Measurements from ENCODE around the gene DCXR. TPM values are rescaled to one million over a fixed set of nuclear protein-coding genes. Genes with fewer than 3 reads are reported as not detected.

DCXR gene
- total and polyA plus RNA-seq, 2 donors: 71.2 to 101 TPM

DNA sequence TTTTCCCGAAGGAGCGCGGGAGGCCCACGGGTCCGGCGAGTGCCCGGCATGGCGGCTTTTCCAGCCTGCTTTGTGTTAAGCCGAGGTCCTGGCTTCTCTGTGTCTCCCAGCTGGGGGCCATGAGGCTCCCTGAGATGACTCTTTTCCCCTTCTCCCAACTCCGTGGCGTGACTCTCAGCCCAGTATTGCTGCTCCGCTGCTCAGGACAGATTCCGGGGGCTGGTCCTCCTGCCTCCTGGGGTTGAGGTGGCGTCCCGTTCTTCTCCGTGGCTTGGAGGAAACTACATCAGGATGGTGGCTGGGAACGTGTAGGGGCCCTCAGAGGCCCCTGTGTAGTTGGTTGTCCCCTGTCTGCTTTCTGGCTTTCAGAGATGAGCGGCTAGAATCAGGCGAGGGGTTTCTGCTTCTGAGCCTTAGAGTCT, 15.2 kb upstream of the DCXR start:
- 45% methylated on average over 19 of the region's 19 CpGs for WGBS
- no peaks in the 10 kb centered on the region for H3K27me3 ChIP-seq (ENCODE audit: control insufficient read depth in 2 of 2, insufficient read depth in 1 of 2, low read length in 1 of 2)
- no peak overlapping the region for H3K27ac ChIP-seq (ENCODE audit: low read depth in 1 of 2, low read length in 1 of 2)
- peaks cover 16 to 22% of the 10 kb centered on the region in 2 donors for H3K4me1 ChIP-seq (ENCODE audit: control insufficient read depth in 2 of 2, insufficient read depth in 2 of 2, low read length in 2 of 2)
- H3K36me3 ChIP-seq (ENCODE audit: control insufficient read depth in 2 of 2, insufficient read depth in 2 of 2, low read length in 1 of 2): peaks cover 51 to 61% of the 10 kb centered on the region in 2 donors
- DNase-seq (ENCODE audit: low read depth in 6 of 9, low spot score in 9 of 9): no peak
- H3K4me3 ChIP-seq (ENCODE audit: low read length in 2 of 2): peak overlapping the region; percentile 74 to 94
- no peaks in the 10 kb centered on the region for H3K9me3 ChIP-seq (ENCODE audit: control insufficient read depth in 2 of 2, insufficient read depth in 1 of 2, low read length in 1 of 2)

GRCh38 chr17:82051776-82052637, 14.5 kb upstream of the DCXR start, which contains the start of the genes GPS1 and RFNG:
GPS1 (plus strand) TSS chr17:82051898; CDS start chr17:82051932, 34 bp downstream.
RFNG (minus strand) TSS chr17:82051811; CDS start chr17:82051766, 45 bp downstream.
- Histone ChIP-seq H3K4me3 (ENCODE audit: low read length in 2 of 2) (peak within 1 kb of the TSS; percentile 74 to 94), H3K36me3 (ENCODE audit: control insufficient read depth in 2 of 2, insufficient read depth in 2 of 2, low read length in 1 of 2) (peaks cover 48 to 58% of the 10 kb centered on the region in 2 donors), H3K4me1 (ENCODE audit: control insufficient read depth in 2 of 2, insufficient read depth in 2 of 2, low read length in 2 of 2) (peaks cover 16 to 22% of the 10 kb centered on the region in 2 donors), H3K9me3 (ENCODE audit: control insufficient read depth in 2 of 2, insufficient read depth in 1 of 2, low read length in 1 of 2) (no peaks in the 10 kb centered on the region), H3K27ac (ENCODE audit: low read depth in 1 of 2, low read length in 1 of 2) (peak within 1 kb of the TSS in 1 of 2 donors; percentile 36), H3K27me3 (ENCODE audit: control insufficient read depth in 2 of 2, insufficient read depth in 1 of 2, low read length in 1 of 2) (no peaks in the 10 kb centered on the region)
- WGBS: under 1% methylated on average over 94 of the region's 94 CpGs
- peak in 7 of 9 donors; percentile 30 to 86 (median 64) for DNase-seq (ENCODE audit: low read depth in 6 of 9, low spot score in 9 of 9)

GRCh38 chr17:82050761-82051641, 13.5 kb upstream of the DCXR start:
- peaks cover 16 to 22% of the 10 kb centered on the region in 2 donors for H3K4me1 ChIP-seq (ENCODE audit: control insufficient read depth in 2 of 2, insufficient read depth in 2 of 2, low read length in 2 of 2)
- H3K9me3 ChIP-seq (ENCODE audit: control insufficient read depth in 2 of 2, insufficient read depth in 1 of 2, low read length in 1 of 2): no peaks in the 10 kb centered on the region
- no peak for DNase-seq (ENCODE audit: low read depth in 6 of 9, low spot score in 9 of 9)
- H3K4me3 ChIP-seq (ENCODE audit: low read length in 2 of 2): peak overlapping the region; percentile 42 to 94
- no peak overlapping the region for H3K27ac ChIP-seq (ENCODE audit: low read depth in 1 of 2, low read length in 1 of 2)
- 23% methylated on average over 79 of the region's 79 CpGs for whole genome bisulfite sequencing
- H3K27me3 ChIP-seq (ENCODE audit: control insufficient read depth in 2 of 2, insufficient read depth in 1 of 2, low read length in 1 of 2): no peaks in the 10 kb centered on the region
- H3K36me3 ChIP-seq (ENCODE audit: control insufficient read depth in 2 of 2, insufficient read depth in 2 of 2, low read length in 1 of 2): peaks cover 42 to 52% of the 10 kb centered on the region in 2 donors

DNA sequence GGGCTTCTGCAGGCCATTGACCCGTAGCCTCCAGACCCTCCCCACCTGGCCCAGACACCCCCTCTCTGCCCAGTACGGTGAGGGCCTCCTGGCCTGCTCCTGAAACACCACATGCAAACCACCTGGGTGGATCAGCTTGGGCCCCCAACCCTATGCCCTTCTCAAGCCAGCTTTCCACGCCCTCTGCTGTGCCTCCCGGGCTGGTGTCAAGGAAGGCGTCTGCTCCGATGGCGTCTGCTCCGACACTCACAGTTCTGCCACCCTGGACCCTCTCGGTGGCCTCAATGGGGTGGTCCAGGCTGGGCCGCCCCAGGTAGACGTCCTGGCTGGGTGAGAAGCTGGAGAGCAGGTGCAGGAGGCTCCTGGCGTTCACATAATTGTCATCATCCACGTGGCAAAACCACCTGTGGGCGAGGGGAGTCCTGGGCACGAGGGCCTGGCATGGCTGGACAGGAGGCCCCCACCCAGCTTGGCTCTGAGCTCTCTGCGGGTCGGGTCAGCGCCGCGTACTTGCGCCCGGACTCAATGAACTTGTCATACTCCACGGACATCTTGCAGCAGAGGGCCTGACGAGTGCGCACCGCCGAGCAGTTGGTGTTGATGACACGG, 12.8 kb upstream of the DCXR start:
- WGBS: 95% methylated on average over 28 of the region's 28 CpGs
- peak overlapping the region in 1 of 2 donors; percentile 42 for H3K4me3 ChIP-seq (ENCODE audit: low read length in 2 of 2)
- H3K9me3 ChIP-seq (ENCODE audit: control insufficient read depth in 2 of 2, insufficient read depth in 1 of 2, low read length in 1 of 2): no peaks in the 10 kb centered on the region
- H3K36me3 ChIP-seq (ENCODE audit: control insufficient read depth in 2 of 2, insufficient read depth in 2 of 2, low read length in 1 of 2): peaks cover 34 to 45% of the 10 kb centered on the region in 2 donors
- no peak for DNase-seq (ENCODE audit: low read depth in 6 of 9, low spot score in 9 of 9)
- H3K27me3 ChIP-seq (ENCODE audit: control insufficient read depth in 2 of 2, insufficient read depth in 1 of 2, low read length in 1 of 2): no peaks in the 10 kb centered on the region
- H3K4me1 ChIP-seq (ENCODE audit: control insufficient read depth in 2 of 2, insufficient read depth in 2 of 2, low read length in 2 of 2): peaks cover 16 to 22% of the 10 kb centered on the region in 2 donors
- no peak overlapping the region for H3K27ac ChIP-seq (ENCODE audit: low read depth in 1 of 2, low read length in 1 of 2)

DNA sequence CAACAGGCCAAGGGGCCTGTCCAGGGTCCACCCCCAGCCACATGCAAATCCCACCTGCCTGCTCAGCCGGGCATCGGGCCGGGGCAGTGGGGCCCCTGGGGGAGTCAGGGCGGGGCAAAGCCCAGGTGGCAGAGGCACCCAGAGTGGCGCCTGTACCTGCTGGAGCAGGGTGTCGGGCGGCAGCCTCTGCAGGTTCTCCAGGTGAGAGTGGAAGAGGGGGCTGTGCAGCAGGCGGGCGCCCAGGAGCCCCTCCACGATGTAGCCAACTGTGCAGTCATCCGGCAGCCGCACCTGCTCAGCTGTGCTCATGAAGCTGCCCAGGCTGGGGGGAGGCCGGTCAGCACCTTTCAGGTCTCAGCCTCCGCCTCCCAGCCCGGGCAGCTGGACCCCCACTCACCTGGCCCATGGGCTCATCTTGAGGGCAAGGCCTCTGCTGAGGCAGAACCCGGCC, 12.0 kb upstream of the DCXR start:
- H3K4me1 ChIP-seq (ENCODE audit: control insufficient read depth in 2 of 2, insufficient read depth in 2 of 2, low read length in 2 of 2): peaks cover 16 to 22% of the 10 kb centered on the region in 2 donors
- no peaks in the 10 kb centered on the region for H3K9me3 ChIP-seq (ENCODE audit: control insufficient read depth in 2 of 2, insufficient read depth in 1 of 2, low read length in 1 of 2)
- no peak for DNase-seq (ENCODE audit: low read depth in 6 of 9, low spot score in 9 of 9)
- WGBS: 98% methylated on average over 16 of the region's 16 CpGs
- no peak overlapping the region for H3K27ac ChIP-seq (ENCODE audit: low read depth in 1 of 2, low read length in 1 of 2)
- no peak overlapping the region for H3K4me3 ChIP-seq (ENCODE audit: low read length in 2 of 2)
- H3K36me3 ChIP-seq (ENCODE audit: control insufficient read depth in 2 of 2, insufficient read depth in 2 of 2, low read length in 1 of 2): peaks cover 27 to 38% of the 10 kb centered on the region in 2 donors
- no peaks in the 10 kb centered on the region for H3K27me3 ChIP-seq (ENCODE audit: control insufficient read depth in 2 of 2, insufficient read depth in 1 of 2, low read length in 1 of 2)

DNA sequence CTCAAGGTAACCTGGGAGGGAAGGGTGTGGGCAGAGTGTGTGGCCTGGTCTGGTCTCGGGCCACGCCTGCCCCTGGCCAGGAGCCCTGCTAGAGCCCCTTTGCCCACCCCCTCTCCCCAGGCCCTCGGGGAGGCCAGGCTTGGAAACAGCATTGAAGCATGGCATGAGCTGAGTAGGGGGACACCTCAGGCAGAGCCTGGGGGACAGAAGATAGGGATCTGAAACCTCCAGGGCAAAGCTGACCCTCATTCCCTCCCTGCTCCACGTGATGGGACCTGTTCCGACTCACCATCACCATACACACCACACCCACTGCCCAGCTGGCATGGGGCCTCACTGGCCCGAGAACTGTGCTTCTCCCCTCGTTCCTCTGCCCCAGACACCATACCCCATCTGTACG, 11.6 kb upstream of the DCXR start:
- Histone ChIP-seq H3K36me3 (ENCODE audit: control insufficient read depth in 2 of 2, insufficient read depth in 2 of 2, low read length in 1 of 2) (peaks cover 23 to 33% of the 10 kb centered on the region in 2 donors), H3K27ac (ENCODE audit: low read depth in 1 of 2, low read length in 1 of 2) (no peak overlapping the region), H3K27me3 (ENCODE audit: control insufficient read depth in 2 of 2, insufficient read depth in 1 of 2, low read length in 1 of 2) (no peaks in the 10 kb centered on the region), H3K9me3 (ENCODE audit: control insufficient read depth in 2 of 2, insufficient read depth in 1 of 2, low read length in 1 of 2) (no peaks in the 10 kb centered on the region), H3K4me1 (ENCODE audit: control insufficient read depth in 2 of 2, insufficient read depth in 2 of 2, low read length in 2 of 2) (peaks cover 16 to 22% of the 10 kb centered on the region in 2 donors), H3K4me3 (ENCODE audit: low read length in 2 of 2) (no peak overlapping the region)
- DNase-seq (ENCODE audit: low read depth in 6 of 9, low spot score in 9 of 9): no peak
- WGBS: 96% methylated on average over 8 of the region's 8 CpGs

DNA sequence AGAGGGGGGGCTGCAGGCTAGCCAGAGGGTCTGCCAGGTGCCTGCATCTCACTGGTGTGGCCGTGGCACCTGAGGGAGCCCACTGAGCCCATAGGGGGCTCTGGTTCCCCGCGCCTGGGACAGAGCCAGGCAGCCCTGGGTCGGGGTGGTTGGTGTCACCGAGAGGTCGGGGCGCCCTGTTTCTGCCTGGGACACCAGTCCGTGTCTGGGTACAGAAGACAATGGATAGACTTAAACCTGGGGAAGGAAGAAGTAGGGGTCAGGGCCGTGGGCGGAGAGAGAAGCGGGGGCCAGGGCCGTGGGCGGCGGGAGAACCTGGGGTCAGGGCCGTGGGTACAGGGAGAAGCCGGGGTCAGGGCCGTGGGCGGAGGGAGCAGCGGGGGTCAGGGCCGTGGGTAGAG, 11.1 kb upstream of the DCXR start:
- no peaks in the 10 kb centered on the region for H3K27me3 ChIP-seq (ENCODE audit: control insufficient read depth in 2 of 2, insufficient read depth in 1 of 2, low read length in 1 of 2)
- DNase-seq (ENCODE audit: low read depth in 6 of 9, low spot score in 9 of 9): no peak
- H3K36me3 ChIP-seq (ENCODE audit: control insufficient read depth in 2 of 2, insufficient read depth in 2 of 2, low read length in 1 of 2): peaks cover 19 to 28% of the 10 kb centered on the region in 2 donors
- H3K9me3 ChIP-seq (ENCODE audit: control insufficient read depth in 2 of 2, insufficient read depth in 1 of 2, low read length in 1 of 2): no peaks in the 10 kb centered on the region
- 93% methylated on average over 20 of the region's 20 CpGs for WGBS
- peaks cover 16 to 22% of the 10 kb centered on the region in 2 donors for H3K4me1 ChIP-seq (ENCODE audit: control insufficient read depth in 2 of 2, insufficient read depth in 2 of 2, low read length in 2 of 2)
- no peak overlapping the region for H3K27ac ChIP-seq (ENCODE audit: low read depth in 1 of 2, low read length in 1 of 2)
- H3K4me3 ChIP-seq (ENCODE audit: low read length in 2 of 2): no peak overlapping the region

DNA sequence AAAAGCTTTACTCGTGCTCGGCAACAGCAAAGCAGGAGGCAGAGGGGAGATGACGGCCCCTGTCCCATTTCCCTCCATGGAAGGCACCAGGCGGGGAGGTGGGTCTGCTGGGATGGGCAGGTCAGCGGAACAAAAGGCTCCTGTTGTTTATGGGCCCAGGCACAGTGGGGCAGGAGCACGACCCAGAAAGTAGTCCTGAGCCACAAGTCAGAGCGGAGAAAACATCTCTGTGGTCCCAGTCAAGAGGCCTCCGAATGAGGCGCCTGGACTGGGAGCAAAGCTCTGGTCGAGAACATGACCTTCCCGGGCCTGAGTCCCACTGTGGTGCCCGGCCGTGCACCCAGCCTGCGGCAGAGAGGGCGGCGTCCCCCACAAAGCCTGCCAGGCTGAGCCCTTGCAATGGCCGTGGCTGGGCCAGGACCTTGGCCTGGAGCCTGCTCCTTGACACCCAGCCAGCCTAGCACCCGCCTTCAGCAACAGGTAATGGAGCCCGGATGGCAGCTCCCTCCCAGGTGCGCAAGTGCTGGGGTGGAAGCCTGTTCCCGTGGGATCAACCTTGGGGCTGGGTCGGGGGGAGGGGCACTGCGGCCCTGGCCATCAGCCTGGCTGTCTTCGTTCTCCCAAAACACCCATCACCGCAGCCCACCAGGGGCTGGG, 10.5 kb upstream of the DCXR start:
- H3K4me3 ChIP-seq (ENCODE audit: low read length in 2 of 2): no peak overlapping the region
- no peak for DNase-seq (ENCODE audit: low read depth in 6 of 9, low spot score in 9 of 9)
- H3K27me3 ChIP-seq (ENCODE audit: control insufficient read depth in 2 of 2, insufficient read depth in 1 of 2, low read length in 1 of 2): no peaks in the 10 kb centered on the region
- no peaks in the 10 kb centered on the region for H3K9me3 ChIP-seq (ENCODE audit: control insufficient read depth in 2 of 2, insufficient read depth in 1 of 2, low read length in 1 of 2)
- H3K27ac ChIP-seq (ENCODE audit: low read depth in 1 of 2, low read length in 1 of 2): no peak overlapping the region
- peaks cover 14 to 18% of the 10 kb centered on the region in 2 donors for H3K4me1 ChIP-seq (ENCODE audit: control insufficient read depth in 2 of 2, insufficient read depth in 2 of 2, low read length in 2 of 2)
- 98% methylated on average over 25 of the region's 25 CpGs for WGBS
- H3K36me3 ChIP-seq (ENCODE audit: control insufficient read depth in 2 of 2, insufficient read depth in 2 of 2, low read length in 1 of 2): peaks cover 16 to 25% of the 10 kb centered on the region in 2 donors
